GM18873 (cell line): ENCODE results near the gene DNAJB8.

Experiments
- ATAC-seq: cut with Tn5 transposase; IDR thresholded peaks from one replicate; pipeline ENCODE4 v1.9.1; 2021; ENCODE audit warnings: mild to moderate bottlenecking, moderate library complexity, moderate number of reproducible peaks; ENCODE audit not compliant: unreplicated experiment, low FRiP score

The DNAJB8 gene

DNA sequence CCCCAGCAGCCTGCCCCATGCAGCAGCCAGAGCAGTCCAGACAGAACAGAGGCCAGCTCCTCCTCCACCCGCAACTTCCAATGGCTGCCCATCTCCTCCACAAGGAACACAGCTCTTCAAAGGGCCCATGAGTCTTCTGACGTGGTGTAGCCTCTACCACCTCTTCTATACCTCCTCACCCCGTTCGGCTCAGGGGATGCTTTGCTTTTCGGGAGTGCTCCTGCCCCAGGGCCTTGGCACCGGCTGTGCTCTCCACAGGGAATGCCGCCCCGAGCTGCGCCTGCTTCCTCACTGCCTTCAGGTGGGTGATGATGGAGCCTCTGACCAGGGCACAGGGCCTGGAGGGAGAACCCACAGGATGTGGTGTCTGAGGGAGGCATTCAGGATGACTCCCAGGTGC lies 14.6 kb downstream of the DNAJB8 start:
- no peak for ATAC-seq

DNA sequence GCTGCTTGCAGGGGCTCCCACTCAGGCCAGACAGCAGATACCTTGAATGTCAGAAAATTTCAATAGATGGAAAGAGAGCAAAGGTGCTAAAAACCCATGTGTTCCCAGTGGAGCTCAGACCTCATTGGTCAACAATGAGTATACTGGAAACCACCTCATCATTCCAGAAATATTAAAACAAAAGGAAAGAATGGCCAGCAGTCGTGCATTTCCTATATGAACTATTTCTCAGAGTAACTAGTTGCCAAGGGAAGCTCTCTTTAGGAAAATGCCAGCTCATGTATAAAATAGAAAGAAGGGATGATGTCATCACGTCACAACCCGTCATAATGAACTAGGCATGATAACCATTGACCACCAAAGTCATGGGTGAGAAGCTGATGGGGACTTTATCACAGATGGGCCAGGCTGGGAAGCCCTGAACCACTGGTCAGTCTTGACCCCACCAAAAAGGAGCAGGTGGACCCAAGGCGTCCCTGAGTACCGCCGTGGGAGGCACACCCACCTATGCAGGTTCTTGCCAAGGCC lies 17.5 kb downstream of the DNAJB8 start:
- no peak for ATAC-seq

DNA sequence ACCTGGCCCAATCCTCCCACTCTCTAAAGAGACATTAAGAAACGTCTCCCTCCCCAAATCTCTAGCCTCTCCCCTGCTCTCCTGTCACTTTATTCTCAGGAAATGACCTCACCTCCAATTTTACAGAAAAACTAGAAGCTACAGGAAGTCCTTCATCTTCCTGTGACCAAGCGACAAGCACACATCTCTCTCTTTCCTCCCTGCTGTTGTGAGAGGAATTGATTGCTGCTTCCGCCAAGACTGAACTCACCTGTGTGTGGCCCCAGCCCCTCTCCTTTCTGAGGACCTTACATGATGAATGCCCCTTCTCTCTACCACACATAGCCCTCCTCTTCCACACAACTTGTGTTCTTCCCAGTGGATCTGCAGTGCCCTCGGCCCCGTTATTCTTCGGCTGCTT lies 18.2 kb downstream of the DNAJB8 start:
- no peak for ATAC-seq

DNA sequence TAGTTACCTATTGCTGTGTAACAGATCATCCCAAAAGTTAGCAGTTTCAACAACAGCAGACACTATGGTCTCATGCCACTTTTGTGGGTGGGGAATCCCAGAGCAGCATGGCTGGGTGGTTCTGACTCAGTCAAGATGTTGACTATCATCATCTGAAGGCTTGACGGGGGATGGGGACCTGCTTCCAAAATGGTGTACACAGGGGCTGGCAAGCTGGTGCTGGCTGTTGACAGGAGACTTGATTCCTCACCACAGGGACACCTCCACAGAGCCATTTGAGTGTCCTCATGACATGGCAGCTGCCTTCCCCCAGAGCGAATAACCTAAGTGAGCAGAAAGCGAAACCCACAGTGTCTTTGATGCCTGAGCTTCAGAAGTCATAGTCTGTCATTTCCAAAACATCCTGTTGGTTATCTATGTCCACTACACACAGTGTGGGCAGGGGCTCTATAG lies 19.1 kb downstream of the DNAJB8 start:
- no peak for ATAC-seq

DNA sequence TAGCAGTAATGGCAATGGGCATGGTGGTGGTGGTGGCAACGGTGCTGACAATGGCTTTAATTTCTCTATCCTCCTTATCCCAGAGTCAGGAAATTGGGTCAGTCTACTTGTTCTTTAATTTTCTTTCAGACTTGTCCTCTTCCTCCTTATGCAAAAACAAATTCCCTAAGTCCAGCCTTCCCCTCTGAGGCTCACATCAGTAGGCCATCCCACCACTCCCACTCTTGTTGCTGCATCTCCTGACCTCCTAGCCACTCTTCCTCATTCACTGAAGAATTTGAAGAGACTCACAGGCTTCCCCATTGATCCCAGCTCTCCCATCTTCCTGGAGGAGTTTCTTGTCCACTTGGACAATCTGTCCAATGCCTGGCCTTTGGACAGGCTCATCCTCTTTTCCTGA lies 19.9 kb downstream of the DNAJB8 start:
- ATAC-seq = no peak

DNA sequence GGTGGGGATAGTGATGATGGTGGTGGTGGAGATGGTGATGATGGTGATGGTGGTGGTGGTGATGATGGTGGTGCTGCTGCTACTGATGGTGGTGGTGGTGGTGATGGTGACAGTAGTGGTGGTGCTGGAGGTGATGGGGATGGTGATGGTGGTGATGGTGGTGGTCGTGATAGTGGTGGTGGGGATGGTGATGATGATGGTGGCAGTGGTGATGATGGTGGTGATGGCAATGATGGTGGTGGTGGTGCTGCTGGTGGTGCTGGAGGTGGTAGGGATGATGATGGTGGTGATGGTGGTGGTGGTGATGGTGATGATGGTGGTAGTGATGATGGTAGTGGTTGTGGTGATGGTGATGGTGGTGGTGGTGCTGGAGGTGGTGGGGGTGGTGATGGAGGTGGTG lies 21.3 kb downstream of the DNAJB8 start:
- no peak for ATAC-seq

DNA sequence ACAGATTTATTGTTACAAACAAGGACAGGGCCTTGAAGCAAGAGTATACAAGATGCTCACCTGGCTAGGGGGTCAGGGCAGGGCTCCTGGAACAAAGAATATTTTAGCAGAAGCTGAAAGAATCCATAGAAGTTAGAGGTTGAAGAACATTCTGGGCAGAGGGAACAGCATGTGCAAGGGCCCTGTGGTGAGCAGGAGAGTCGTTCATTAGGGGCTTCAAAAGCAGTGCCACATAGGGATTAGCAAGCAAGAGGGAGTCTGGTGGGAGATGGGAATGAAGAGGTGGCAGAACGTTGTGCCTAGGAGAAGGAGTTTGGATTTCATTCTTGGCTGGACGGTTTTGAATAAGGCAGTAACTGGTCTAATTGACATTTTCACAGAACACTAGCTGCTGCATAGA lies 22.9 kb downstream of the DNAJB8 start:
- ATAC-seq = no peak

DNA sequence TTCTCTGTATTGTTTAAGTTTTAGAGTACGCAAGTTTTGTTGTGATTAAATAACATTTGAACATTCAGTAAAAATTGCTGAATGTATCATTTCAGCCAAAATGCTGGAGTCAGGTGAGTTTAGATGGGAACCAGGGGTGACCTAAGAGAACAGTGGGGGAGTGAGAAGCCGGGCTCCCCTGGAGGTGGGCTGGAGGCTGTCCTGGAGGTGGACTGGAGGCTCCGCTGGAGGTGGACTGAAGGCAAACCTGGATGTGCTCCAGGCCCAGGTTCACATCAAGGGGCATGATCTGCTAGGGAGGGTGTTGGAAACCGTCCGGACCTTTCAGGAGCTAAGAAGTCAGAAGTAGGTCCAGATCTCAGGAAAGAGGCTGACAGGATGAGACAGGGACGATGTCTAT lies 23.7 kb downstream of the DNAJB8 start:
- no peak for ATAC-seq

DNA sequence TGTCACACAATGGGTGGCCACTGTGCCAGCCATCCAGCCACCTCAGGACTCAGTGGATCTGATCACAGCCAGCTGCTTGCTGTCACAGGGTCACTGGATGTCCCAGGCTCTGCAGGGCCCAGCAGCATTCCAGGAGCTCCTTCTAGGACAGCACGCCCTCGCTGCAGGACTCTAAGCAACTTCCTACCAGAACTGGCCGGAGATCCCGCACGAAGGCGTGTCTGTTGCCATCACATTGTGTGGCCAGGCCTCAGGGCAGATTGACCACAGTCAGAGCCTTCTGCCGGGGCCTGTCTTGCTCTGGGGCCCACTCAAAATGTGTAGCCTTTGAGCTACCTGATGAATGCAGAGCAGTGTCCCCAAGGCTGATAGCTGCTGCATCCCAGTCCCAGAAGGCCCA lies 24.6 kb downstream of the DNAJB8 start:
- ATAC-seq = no peak

DNA sequence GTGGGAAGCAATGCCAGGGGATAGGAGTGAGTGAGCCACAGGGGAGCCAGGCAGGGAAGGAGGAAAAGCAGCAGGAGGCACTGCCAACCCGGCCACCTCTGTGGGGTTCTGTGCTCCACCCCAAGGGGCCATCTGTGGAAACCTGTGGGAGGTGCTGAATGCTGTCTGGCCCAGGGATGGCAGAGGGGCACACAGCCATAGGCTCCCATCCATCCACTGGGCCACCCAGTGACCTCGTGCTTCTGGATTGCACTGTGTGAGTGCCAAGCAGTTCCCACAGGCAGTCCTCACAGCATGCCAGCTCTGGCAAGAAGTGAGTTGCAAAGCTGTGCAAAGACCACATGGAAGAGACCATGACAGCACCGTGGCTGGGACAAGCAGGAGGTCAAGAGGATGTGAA lies 27.5 kb downstream of the DNAJB8 start:
- no peak for ATAC-seq

DNA sequence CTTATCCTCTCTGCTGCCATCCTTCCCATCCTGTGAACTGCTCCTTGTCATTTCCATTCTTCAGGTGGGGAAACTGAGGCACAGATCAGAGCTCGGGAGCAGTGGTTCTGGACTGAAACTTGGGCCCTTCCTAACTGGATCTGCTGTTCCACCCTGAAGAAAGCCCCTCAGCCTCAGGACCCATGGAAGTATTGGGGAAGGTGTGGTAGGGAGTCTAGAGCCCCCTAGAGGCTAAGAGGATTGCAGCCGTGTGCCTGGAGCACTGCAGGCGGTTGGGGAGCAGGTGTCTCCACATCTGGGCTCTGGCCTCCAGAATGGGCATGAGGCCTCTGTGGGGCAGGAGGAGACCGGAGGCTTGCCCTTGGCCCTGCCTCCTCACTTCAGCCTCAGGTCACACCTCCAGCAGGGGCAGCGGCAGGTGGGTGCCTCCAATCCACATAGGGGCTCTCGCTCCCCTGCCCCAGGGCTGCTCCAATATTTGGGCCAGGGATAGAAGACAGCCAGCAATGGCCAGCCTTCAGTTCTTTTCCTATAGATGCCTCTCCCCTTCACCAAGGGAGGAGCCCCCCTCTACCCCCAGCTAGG lies 28.1 kb downstream of the DNAJB8 start:
- no peak for ATAC-seq

DNA sequence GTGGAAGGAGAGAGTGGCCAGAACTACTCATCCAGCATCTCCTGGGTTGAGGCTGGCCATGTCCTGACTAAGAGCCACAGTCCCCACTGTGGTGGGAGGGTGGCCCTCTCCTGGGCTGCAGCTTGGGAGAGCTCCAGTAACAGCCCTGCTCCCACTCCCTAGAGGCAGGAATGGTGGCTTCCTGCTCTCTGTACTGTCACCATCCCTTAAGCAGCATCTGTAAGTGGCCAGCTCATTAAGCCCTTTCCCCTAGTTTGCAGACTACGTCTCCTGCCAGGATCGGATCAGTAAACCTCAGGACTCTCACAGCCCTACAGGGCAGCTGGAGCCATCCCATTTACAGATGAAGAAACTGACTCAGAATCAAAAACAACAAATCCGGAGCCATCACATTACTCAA lies 30.5 kb downstream of the DNAJB8 start:
- no peak for ATAC-seq

DNA sequence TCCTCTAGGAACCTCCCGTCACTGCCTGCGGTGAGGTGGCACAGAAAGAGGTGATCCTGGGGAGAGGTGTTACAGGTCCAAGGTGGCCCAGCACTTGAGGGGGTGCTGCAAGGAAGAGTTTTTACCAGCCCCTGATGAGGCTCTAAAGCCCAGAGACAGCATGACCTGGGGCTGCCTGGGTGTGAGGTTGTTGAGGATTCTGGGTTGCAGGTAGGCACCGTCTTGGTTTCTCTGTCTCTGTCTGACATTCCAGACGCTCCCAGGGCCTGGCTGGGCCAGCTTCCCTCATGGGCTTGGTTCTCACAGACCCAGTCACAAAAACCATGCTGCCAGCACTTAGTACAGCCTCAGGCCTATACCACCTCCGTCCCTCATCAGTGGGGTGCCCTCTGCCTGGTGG lies 31.1 kb downstream of the DNAJB8 start:
- ATAC-seq = no peak

DNA sequence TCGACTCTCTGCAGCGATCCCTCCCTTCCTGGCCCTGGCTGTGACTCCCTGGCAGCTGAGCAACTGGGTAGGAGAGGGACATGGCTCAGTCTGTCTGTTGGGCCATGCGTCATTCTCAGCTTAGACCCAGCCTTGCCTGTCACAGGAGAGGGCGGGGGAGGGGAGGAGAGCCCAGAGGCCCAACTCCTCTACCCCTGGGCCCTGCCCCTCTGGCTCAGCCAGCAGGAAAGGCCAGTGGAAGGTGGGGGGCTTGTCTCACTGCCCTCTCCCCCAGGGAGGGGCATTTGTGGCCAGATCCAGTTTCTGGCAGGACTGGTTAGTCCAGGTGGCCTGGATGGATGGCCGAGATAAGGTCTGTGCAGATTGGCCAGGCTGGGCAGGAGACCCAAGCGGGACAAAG lies 31.6 kb downstream of the DNAJB8 start:
- no peak for ATAC-seq

DNA sequence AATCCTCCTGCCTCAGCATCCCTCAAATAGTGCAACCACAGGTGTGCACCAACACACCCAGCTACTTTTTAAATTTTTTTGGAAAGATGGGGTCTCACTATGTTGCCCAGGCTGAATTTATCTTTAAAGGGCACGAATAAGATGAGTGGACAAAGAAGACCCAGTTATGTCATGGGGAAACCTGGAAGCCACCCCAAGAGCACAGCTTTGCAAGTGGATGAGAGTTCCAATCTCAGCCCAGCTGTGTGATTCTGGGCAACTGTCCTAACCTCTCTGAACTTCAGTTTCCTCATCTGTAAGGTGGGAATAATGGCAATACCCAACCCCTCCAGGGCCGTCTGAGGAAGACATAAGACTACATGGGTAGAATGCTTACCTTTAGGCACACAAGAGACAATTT lies 32.2 kb downstream of the DNAJB8 start:
- no peak for ATAC-seq

DNA sequence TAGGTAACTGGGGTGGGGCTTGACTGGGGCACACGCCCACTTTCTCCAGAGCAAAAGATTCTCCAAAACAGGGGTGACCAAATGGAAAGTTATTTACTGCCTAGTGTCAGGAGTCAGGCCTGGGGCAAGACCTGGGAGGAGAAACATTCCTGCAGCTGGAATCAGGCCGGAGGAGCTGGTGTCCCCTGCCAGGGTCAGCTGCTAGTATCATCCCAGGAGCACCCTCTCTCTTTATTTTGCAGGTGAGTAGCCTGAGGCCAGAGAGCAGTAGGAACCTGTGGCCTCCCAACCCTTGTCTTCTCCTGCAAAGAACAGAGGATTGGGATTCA lies 32.9 kb downstream of the DNAJB8 start:
- ATAC-seq = no peak

DNA sequence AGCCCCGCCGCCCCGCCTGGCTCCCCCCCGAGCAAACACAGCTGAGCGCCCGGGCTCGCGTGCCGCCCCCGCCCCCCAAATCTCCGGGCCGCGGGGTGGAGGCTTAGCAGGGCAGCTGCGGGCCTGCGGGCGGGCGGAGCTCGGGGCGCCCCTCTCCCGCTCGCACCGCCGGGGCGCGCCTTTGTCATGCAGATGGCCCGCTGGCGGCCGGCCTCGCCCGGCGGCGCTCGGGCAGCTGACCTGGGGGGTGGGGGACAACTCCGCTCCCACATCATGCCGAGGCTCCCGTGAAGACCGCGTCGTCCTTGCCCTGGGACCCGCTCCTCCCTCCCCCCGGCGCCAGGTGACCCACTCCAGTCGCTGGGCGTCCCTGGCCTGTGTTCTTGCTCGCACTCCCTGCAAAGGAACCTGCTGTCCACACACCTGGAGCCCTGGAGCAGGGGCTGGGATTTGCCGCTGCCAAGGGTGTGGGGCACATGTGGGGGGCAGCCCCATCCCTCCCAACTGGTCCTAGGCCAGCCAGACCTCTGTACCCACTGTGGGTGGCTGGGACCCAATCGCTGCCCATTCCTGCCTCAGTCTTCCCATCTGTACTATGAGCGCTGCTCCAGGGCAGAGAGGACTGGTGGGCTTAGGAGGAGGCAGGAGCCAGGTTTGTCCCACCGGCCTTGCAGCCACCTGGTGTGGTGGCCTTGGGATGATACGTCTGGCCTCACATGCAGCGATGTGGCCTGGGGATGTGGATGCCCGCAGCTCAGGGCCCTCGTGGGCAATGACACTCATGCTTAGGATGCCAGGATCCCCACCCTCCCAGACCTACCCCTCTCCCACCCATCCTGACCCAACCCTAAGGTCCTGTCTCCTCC lies 33.5 kb downstream of the DNAJB8 start:
- no peak for ATAC-seq

DNA sequence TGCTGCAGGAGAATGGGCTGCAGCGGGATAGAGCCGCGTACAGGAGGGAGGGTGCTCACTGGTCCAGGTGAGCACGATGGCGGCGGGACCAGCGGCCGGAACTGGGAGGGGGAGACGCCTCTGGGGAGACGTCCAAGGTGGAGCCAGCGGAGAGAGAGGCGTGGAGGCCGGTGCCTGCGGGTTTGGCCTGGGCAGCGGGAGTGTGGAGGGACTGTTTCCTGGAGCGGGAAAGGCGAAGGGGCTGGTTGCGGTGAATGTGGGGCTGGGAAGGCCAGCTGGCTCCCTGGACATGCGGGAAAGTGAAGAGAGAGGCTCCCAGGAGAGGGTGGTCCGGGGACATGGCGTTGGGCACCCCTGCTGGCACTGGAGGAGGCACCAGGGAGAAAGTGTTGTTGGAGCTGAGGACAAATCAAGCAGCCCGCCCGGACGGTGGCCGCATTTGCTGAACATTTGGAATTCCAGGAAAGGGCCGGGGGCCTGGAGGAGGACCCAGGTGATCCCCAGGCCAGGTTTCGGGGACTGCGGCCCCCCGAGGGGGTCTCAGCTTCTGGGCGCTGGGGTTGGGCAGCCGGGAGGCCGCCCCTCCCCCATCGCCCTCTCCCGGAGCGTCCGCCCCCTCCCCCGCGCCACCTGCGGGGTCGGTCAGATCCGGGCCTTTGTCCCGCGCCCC lies 34.3 kb downstream of the DNAJB8 start:
- no peak for ATAC-seq

DNA sequence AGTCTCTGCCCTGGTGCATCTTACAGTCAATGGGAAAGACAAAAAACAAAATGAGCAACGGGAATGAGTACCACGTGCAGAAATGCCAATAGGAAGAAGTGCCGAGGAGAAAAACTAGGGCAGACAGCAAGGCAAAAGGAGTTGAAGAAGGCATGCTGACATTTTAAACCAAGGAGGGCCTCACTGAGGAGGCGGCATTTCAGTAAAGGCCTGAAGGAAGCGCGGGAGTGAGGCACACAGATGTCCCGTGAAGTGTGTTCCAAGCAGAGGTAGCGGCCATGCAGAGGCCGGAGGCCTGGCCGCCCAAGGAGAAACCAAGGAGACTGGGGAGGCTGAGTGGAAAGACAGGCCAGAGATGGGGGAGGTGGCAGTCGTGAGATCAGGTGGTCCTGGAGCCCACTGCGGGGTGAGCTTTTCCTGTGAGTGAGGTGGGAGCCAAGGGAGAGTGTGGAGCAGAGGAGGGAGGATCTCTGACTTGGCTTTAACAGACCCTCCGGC lies 34.8 kb downstream of the DNAJB8 start:
- ATAC-seq = no peak

DNA sequence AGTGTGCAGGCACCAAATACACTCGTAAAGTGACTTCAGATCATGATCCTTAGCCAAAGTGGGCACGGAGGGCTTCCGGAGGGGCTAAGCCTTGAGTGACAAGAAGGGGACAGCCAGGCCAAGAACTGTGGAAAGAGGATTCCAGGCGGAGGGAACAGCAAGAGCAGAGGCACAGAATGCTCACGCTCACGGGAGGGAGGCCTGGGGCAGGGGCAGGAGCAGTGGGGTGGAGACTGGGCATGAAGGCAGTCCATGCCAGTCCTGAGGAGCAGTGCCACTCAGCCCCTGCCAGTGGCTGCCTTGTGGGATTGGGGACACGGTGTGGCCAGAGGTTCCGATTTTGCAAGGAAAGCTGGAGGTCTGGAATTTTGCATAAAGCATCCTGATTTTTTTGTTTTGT lies 36.0 kb downstream of the DNAJB8 start:
- no peak for ATAC-seq

DNA sequence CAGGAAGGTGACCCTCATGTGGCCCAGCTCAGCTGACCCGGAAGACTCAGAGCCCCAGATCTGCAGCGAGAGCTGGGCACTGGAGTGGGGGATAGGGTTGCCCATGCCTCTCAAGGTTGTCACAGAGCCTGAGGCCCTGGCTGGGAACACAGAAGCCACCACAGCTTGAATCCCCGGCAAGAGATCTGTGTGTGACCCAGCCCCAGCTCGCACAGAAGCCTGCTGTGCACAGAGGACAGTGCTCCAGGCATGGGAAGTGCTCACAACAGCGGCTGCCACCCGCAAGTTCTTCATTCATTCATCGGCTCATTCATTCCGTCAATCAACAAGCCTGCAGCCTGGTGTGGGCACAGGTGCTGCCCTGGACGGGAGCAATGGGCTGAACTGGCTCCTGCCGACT lies 36.4 kb downstream of the DNAJB8 start:
- no peak for ATAC-seq
